GM12891 (cell line): Measurements from ENCODE around the gene P2RY13.

Experiments used
- POLR2A ChIP-seq: IDR thresholded peaks from 2 replicates; pipeline ENCODE4 v1.6.1; 2011; ENCODE audit warnings: low read depth, low read length, control low read depth
- POLR2AphosphoS5 ChIP-seq: IDR thresholded peaks from 2 replicates; pipeline ENCODE4 v1.6.1; 2011; ENCODE audit warnings: low read depth, low read length, control low read depth
- SPI1 ChIP-seq: IDR thresholded peaks from 2 replicates; pipeline ENCODE4 v1.6.1; 2011; ENCODE audit warnings: low read depth, low read length, control low read depth
- TAF1 ChIP-seq: IDR thresholded peaks from 2 replicates; pipeline ENCODE4 v1.6.1; 2011; ENCODE audit warnings: low read depth, low read length, control low read depth

DNA sequence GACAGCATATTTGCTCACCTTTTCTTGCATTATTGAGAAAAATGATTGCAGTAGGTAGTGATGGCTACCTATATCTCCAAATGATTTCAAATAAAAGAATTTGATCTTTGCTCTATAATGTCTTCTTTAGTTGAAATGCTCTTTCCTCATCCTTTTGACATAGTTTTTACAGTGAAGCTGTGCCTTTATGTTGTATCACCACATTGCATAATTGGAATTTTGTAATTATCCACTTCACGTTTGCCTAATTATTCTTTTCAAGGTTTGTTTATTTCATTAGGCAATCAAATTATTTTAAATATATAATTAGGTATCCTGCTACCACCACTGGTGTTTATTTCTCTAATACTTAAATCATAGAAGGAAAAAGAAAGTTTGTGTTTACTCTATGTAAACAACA is 21.3 kb upstream of the P2RY13 start:
- no peak for TF ChIP-seq POLR2AphosphoS5
- no peak for TF ChIP-seq TAF1
- TF ChIP-seq SPI1, result no peak
- no peak for TF ChIP-seq POLR2A
